Loucy (cell line): ENCODE measurements around the gene CHRNA3.

Experiments used
- H2AFZ ChIP-seq: fragments of 200-600 bp; sonication (generic); 2 replicates; pipeline ENCODE4 v1.6.0; 2016; ENCODE audit warnings: antibody characterized with exemption, mild to moderate bottlenecking, low read length, moderate library complexity
- H3F3A ChIP-seq: fragments of 200-600 bp; 2 replicates; pipeline ENCODE4 v1.6.0; 2016; ENCODE audit warnings: antibody characterized with exemption, low read depth, mild to moderate bottlenecking
- H3K27me3 ChIP-seq: fragments of 200-600 bp; sonication (generic); 2 replicates; pipeline ENCODE4 v1.6.1; 2014; ENCODE audit warnings: low read length, mild to moderate bottlenecking; ENCODE audit not compliant: insufficient read depth, poor library complexity, severe bottlenecking
- H3K36me3 ChIP-seq: fragments of 200-600 bp; sonication (generic); 2 replicates; pipeline ENCODE4 v1.6.1; 2016; ENCODE audit warnings: low read length; ENCODE audit not compliant: insufficient read depth
- H3K4me1 ChIP-seq: fragments of 200-600 bp; sonication (generic); 2 replicates; pipeline ENCODE4 v1.5.1; 2014; ENCODE audit warnings: low read length, mild to moderate bottlenecking; ENCODE audit not compliant: insufficient read depth, poor library complexity, severe bottlenecking
- H3K4me2 ChIP-seq: fragments of 200-600 bp; sonication (generic); 2 replicates; pipeline ENCODE4 v1.6.0; 2014; ENCODE audit warnings: antibody characterized with exemption, low read length, low read depth, mild to moderate bottlenecking; ENCODE audit not compliant: poor library complexity, severe bottlenecking
- H3K4me3 ChIP-seq: fragments of 200-600 bp; sonication (generic); 2 replicates; pipeline ENCODE4 v1.5.1; 2014; ENCODE audit warnings: low read length, mild to moderate bottlenecking, mixed read lengths; ENCODE audit not compliant: poor library complexity, severe bottlenecking
- H3K79me2 ChIP-seq: fragments of 200-600 bp; sonication (generic); 2 replicates; pipeline ENCODE4 v1.6.1; 2014; ENCODE audit warnings: low read length; ENCODE audit not compliant: insufficient read depth
- H3K9ac ChIP-seq: fragments of 200-600 bp; sonication (generic); 2 replicates; pipeline ENCODE4 v1.6.0; 2014; ENCODE audit warnings: mild to moderate bottlenecking, low read depth, low read length, moderate library complexity; ENCODE audit not compliant: poor library complexity, severe bottlenecking
- H3K9me2 ChIP-seq: fragments of 200-600 bp; sonication (generic); replicated peaks from 2 replicates; pipeline ENCODE4 v1.6.1; 2016; ENCODE audit warnings: low read depth, low read length, mixed read lengths
- H3K9me3 ChIP-seq: fragments of 200-600 bp; sonication (generic); 2 replicates; pipeline ENCODE4 v1.6.1; 2014; ENCODE audit warnings: mild to moderate bottlenecking, antibody characterized with exemption, low read length, low read depth; ENCODE audit not compliant: insufficient read depth
- H4K20me1 ChIP-seq: fragments of 200-600 bp; sonication (generic); 2 replicates; pipeline ENCODE4 v1.6.0; 2014; ENCODE audit warnings: antibody characterized with exemption, low read length, mild to moderate bottlenecking; ENCODE audit not compliant: insufficient read depth, poor library complexity, severe bottlenecking
- CTCF ChIP-seq: fragments of 200-600 bp; sonication (generic); conservative IDR thresholded peaks from 2 replicates; pipeline ENCODE4 v1.5.1; 2014; ENCODE audit warnings: mild to moderate bottlenecking, antibody characterized with exemption, low read length
- EZH2phosphoT487 ChIP-seq: fragments of 200-600 bp; IDR thresholded peaks from 2 replicates; pipeline ENCODE4 v1.6.1; 2018; ENCODE audit warnings: antibody characterized with exemption, mild to moderate bottlenecking, moderate library complexity, borderline replicate concordance

CHRNA3 gene

GRCh38 chr15:78567531-78567930 is 53.3 kb downstream of the CHRNA3 start:
- peak overlapping the region; percentile 79 for H3K4me3 ChIP-seq
- peaks cover 6% of the 10 kb centered on the region; the same call in 1 of the 2 replicates for H3F3A ChIP-seq
- no peak overlapping the region for H2AFZ ChIP-seq
- no peaks in the 10 kb centered on the region for H3K36me3 ChIP-seq
- peak overlapping the region; percentile 58 for H3K9ac ChIP-seq
- H3K9me3 ChIP-seq, result no peaks in the 10 kb centered on the region
- peaks cover 59% of the 10 kb centered on the region for H3K79me2 ChIP-seq
- no peaks in the 10 kb centered on the region for H3K27me3 ChIP-seq
- H4K20me1 ChIP-seq, result peaks cover 14% of the 10 kb centered on the region
- H3K4me1 ChIP-seq, result peaks cover 49% of the 10 kb centered on the region
- H3K9me2 ChIP-seq, result no peaks in the 10 kb centered on the region
- no peak for TF ChIP-seq EZH2phosphoT487
- H3K4me2 ChIP-seq, result peak overlapping the region; percentile 78

- Histone ChIP-seq H3K4me2 (peak overlapping the region; percentile 78), H4K20me1 (peaks cover 6% of the 10 kb centered on the region), H3K9me2 (no peaks in the 10 kb centered on the region), H3K36me3 (no peaks in the 10 kb centered on the region), H3K79me2 (peaks cover 50% of the 10 kb centered on the region), H3K4me3 (peak overlapping the region; percentile 79), H3K9me3 (no peaks in the 10 kb centered on the region), H2AFZ (peak overlapping the region; percentile 76), H3K9ac (peak overlapping the region; percentile 79), H3F3A (0 out of 2 replicates have a peak, but pooled peaks cover 6% of the 10 kb centered on the region), H3K27me3 (no peaks in the 10 kb centered on the region), H3K4me1 (peaks cover 39% of the 10 kb centered on the region)
- TF ChIP-seq CTCF, result peak; percentile 33
- no peak for TF ChIP-seq EZH2phosphoT487
Observed at GRCh38 chr15:78565951-78566774, 54.6 kb downstream of the CHRNA3 start.

GRCh38 chr15:78565097-78565950 is 55.5 kb downstream of the CHRNA3 start, which contains the start of gene CHRNA5:
TSS of gene CHRNA5 (plus strand) at chr15:78565520. CDS start at chr15:78565720, 200 bp downstream.
- Histone ChIP-seq H3K4me2 (peak within 1 kb of the TSS; percentile 78), H3K27me3 (no peaks in the 10 kb centered on the region), H3K79me2 (peaks cover 42% of the 10 kb centered on the region), H3K9me2 (no peaks in the 10 kb centered on the region), H3K4me3 (peak within 1 kb of the TSS; percentile 79), H3F3A (peaks cover 6% of the 10 kb centered on the region; the same call in 1 of the 2 replicates), H3K36me3 (no peaks in the 10 kb centered on the region), H3K4me1 (peaks cover 36% of the 10 kb centered on the region), H3K9me3 (no peaks in the 10 kb centered on the region), H2AFZ (peak within 1 kb of the TSS; percentile 76), H3K9ac (peak within 1 kb of the TSS; percentile 79), H4K20me1 (peaks cover 3% of the 10 kb centered on the region)
- TF ChIP-seq EZH2phosphoT487, result no peak
- no peak for TF ChIP-seq CTCF
